Measurements from ENCODE around the gene MTMR12.
A peak's percentile ranks its signal among the peaks of the same experiment; 100 is the strongest.
"Not testable (repeated sequence)": the region's sequence is repeated elsewhere in the genome, so short reads cannot be mapped to it uniquely, and the experiment has no call there.

The MTMR12 gene

GRCh38 chr5:32291591-32291990 is 21.1 kb downstream of the MTMR12 start:
- in situ Hi-C loops (cut with MboI; ENCODE audit: low sequenced_read_pairs, unreplicated experiment) = no loop called here
- no peak for DNase-seq (ENCODE audit: low spot score)
- no peak for TF ChIP-seq CTCF (IDR thresholded peaks at IDR 0.05; ENCODE audit: borderline replicate concordance, control extremely low read depth, extremely low read depth, insufficient read depth, missing control alignments)

- DNase-seq (ENCODE audit: low spot score) = no peak
- in situ Hi-C loops (cut with MboI; ENCODE audit: low sequenced_read_pairs, unreplicated experiment) = no loop called here
- TF ChIP-seq CTCF (IDR thresholded peaks at IDR 0.05; ENCODE audit: borderline replicate concordance, control extremely low read depth, extremely low read depth, insufficient read depth, missing control alignments) = no peak
These were observed 21.8 kb downstream of the MTMR12 start for GRCh38 chr5:32290922-32291321.

- in situ Hi-C loops (cut with MboI; ENCODE audit: low sequenced_read_pairs, unreplicated experiment); DNase-seq (ENCODE audit: low spot score): not testable (repeated sequence)
These were observed 22.2 kb downstream of the MTMR12 start for GRCh38 chr5:32290501-32290900.

- in situ Hi-C loops (cut with MboI; ENCODE audit: low sequenced_read_pairs, unreplicated experiment); DNase-seq (ENCODE audit: low spot score): not testable (repeated sequence)
These were observed 22.8 kb downstream of the MTMR12 start for GRCh38 chr5:32289986-32290385.

- DNase-seq (ENCODE audit: low spot score); in situ Hi-C loops (cut with MboI; ENCODE audit: low sequenced_read_pairs, unreplicated experiment): not testable (repeated sequence)
These were observed 24.6 kb downstream of the MTMR12 start for GRCh38 chr5:32288135-32288534.

GRCh38 chr5:32287525-32287924 is 25.2 kb downstream of the MTMR12 start:
- DNase-seq (ENCODE audit: low spot score); in situ Hi-C loops (cut with MboI; ENCODE audit: low sequenced_read_pairs, unreplicated experiment): not testable (repeated sequence)

- in situ Hi-C loops (cut with MboI; ENCODE audit: low sequenced_read_pairs, unreplicated experiment) = no loop called here
- TF ChIP-seq CTCF (IDR thresholded peaks at IDR 0.05; ENCODE audit: borderline replicate concordance, control extremely low read depth, extremely low read depth, insufficient read depth, missing control alignments) = no peak
- no peak for DNase-seq (ENCODE audit: low spot score)
These were observed 27.1 kb downstream of the MTMR12 start for GRCh38 chr5:32285510-32286138.

GRCh38 chr5:32283539-32284377 is 29.0 kb downstream of the MTMR12 start:
- in situ Hi-C loops (cut with MboI; ENCODE audit: low sequenced_read_pairs, unreplicated experiment) = no loop called here
- peak; percentile 34 for DNase-seq (ENCODE audit: low spot score)

More at GRCh38 chr5:32283539-32284377, 29.0 kb downstream of the MTMR12 start:
- no peak for TF ChIP-seq CTCF (IDR thresholded peaks at IDR 0.05; ENCODE audit: borderline replicate concordance, control extremely low read depth, extremely low read depth, insufficient read depth, missing control alignments)

All from GM13976 (cell line).